ENCODE data around the gene PFN1. TPM values are rescaled to one million over a fixed set of nuclear protein-coding genes. Genes with fewer than 3 reads are reported as not detected.
A peak's percentile ranks its signal among the peaks of the same experiment; 100 is the strongest.

Gene PFN1
- total RNA-seq, 2 donors from 2014 or later = 806 to 1,230 TPM

DNA sequence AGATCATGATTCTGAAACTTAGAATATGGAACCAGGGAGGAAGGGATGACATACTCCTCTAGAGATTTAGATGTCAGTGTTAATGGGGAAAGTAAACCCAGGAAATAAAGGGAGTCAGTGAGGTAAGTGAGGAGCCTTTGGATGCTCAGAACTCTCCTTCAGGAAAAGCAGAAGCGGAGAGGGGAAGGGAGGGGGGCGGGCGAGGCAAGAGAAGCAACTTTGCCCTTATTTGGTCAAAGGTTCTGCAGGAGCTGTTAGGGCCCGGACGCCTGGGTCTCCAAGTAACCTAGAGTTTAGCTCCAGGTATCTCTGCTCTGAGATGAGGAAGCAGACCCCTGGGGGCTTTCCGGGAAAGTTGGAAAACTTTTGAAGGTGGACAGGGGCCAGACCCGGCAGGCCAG is 1.3 kb downstream of the PFN1 start:
- TF ChIP-seq, protein P1, sequence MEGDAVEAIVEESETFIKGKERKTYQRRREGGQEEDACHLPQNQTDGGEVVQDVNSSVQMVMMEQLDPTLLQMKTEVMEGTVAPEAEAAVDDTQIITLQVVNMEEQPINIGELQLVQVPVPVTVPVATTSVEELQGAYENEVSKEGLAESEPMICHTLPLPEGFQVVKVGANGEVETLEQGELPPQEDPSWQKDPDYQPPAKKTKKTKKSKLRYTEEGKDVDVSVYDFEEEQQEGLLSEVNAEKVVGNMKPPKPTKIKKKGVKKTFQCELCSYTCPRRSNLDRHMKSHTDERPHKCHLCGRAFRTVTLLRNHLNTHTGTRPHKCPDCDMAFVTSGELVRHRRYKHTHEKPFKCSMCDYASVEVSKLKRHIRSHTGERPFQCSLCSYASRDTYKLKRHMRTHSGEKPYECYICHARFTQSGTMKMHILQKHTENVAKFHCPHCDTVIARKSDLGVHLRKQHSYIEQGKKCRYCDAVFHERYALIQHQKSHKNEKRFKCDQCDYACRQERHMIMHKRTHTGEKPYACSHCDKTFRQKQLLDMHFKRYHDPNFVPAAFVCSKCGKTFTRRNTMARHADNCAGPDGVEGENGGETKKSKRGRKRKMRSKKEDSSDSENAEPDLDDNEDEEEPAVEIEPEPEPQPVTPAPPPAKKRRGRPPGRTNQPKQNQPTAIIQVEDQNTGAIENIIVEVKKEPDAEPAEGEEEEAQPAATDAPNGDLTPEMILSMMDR (IDR thresholded peaks at IDR 0.05) = no peak
- Histone ChIP-seq H3K9me3 (no peaks in the 10 kb centered on the region), H3K27me3 (replicated peaks; ENCODE audit: insufficient read depth) (no peaks in the 10 kb centered on the region), H3K27ac (peak overlapping the region; percentile 93 to 97), H3K36me3 (peaks cover 6% of the 10 kb centered on the region), H3K4me3 (peak overlapping the region; percentile 76), H3K4me1 (ENCODE audit: control insufficient read depth in 1 of 2, low read depth in 2 of 2) (peaks cover 22 to 59% of the 10 kb centered on the region in 2 donors)
- no peak for DNase-seq (ENCODE audit: low spot score)
- ATAC-seq (ENCODE audit: insufficient number of reproducible peaks, low FRiP score, low read depth) = no peak

- H3K4me1 ChIP-seq (ENCODE audit: control insufficient read depth in 1 of 2, low read depth in 2 of 2) = peaks cover 25 to 65% of the 10 kb centered on the region in 2 donors
- H3K27ac ChIP-seq = peak overlapping the region; percentile 93 to 97
- no peak for ATAC-seq (ENCODE audit: insufficient number of reproducible peaks, low FRiP score, low read depth)
- DNase-seq (ENCODE audit: low spot score) = no peak
- peaks cover 6% of the 10 kb centered on the region for H3K36me3 ChIP-seq
- H3K4me3 ChIP-seq = peak overlapping the region; percentile 76
- TF ChIP-seq, protein P1 (IDR thresholded peaks at IDR 0.05) = no peak
- H3K27me3 ChIP-seq (replicated peaks; ENCODE audit: insufficient read depth) = no peaks in the 10 kb centered on the region
- H3K9me3 ChIP-seq = no peaks in the 10 kb centered on the region
Observed at GRCh38 chr17:4946312-4946976, 1.9 kb downstream of the PFN1 start.

DNA sequence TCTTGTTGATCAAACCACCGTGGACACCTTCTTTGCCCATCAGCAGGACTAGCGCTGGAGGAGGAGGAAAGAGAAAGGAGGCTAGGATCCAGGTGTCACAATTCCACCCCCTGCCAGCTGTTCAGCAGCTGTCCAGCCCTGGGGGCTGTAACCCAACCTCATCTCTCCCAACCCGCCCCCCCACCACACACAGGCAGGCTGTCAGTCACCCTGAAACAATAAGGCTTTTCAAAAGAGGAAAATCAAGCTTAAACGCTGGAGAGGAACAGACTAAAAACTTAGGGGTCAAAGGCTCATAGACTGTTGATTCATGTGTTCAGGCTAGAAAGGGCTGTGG is 2.4 kb downstream of the PFN1 start:
- ATAC-seq (ENCODE audit: insufficient number of reproducible peaks, low FRiP score, low read depth) (no peak), DNase-seq (ENCODE audit: low spot score) (no peak)
- Histone ChIP-seq H3K4me3 (peak overlapping the region; percentile 76), H3K4me1 (ENCODE audit: control insufficient read depth in 1 of 2, low read depth in 2 of 2) (peaks cover 30 to 65% of the 10 kb centered on the region in 2 donors), H3K9me3 (no peaks in the 10 kb centered on the region), H3K36me3 (peaks cover 6% of the 10 kb centered on the region), H3K27ac (peak overlapping the region; percentile 93 to 97), H3K27me3 (replicated peaks; ENCODE audit: insufficient read depth) (no peaks in the 10 kb centered on the region)
- TF ChIP-seq, protein P1 (IDR thresholded peaks at IDR 0.05) = no peak

DNA sequence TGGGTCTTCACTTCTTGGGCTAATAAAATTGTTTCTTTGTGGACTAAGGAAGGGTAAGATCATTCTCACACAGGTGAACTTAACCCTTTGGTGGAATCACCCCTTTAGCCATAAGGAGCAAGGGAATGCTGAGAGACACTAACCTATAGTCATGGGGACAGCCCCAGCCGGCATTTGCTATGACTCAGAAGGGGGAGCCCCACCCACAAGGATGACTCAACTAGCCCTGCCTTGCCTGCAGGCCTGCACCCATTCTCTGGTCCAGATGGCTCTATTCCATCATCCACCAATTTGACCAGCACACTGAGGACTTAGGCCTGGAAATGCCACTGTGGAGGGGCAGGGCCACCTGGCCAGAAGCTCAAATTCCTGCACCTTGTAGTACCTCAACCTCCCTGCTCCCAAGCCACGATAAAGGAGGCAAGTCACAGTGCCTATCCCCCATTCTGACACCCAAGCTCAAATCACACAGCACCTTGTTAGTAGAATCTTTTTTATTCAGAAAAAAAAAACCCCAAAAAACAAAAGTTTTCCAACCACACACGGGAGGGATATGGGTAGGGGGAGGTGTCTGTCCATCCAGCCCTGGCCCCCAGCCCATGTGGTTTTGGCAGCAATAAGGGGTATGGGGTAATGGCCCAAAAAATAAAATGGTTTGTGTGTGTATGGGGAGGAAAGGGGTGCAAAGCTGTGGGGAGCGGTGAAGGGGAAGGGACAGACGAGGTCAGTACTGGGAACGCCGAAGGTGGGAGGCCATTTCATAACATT is 3.0 kb downstream of the PFN1 start:
- ATAC-seq (ENCODE audit: insufficient number of reproducible peaks, low FRiP score, low read depth) (peak; percentile 50), DNase-seq (ENCODE audit: low spot score) (no peak)
- peaks cover 6% of the 10 kb centered on the region for H3K36me3 ChIP-seq
- H3K4me3 ChIP-seq = peak overlapping the region; percentile 76
- TF ChIP-seq, protein P1 (IDR thresholded peaks at IDR 0.05) = no peak
- no peaks in the 10 kb centered on the region for H3K9me3 ChIP-seq
- peaks cover 30 to 62% of the 10 kb centered on the region in 2 donors for H3K4me1 ChIP-seq (ENCODE audit: control insufficient read depth in 1 of 2, low read depth in 2 of 2)
- peak overlapping the region; percentile 73 to 97 for H3K27ac ChIP-seq
- H3K27me3 ChIP-seq (replicated peaks; ENCODE audit: insufficient read depth) = no peaks in the 10 kb centered on the region

DNA sequence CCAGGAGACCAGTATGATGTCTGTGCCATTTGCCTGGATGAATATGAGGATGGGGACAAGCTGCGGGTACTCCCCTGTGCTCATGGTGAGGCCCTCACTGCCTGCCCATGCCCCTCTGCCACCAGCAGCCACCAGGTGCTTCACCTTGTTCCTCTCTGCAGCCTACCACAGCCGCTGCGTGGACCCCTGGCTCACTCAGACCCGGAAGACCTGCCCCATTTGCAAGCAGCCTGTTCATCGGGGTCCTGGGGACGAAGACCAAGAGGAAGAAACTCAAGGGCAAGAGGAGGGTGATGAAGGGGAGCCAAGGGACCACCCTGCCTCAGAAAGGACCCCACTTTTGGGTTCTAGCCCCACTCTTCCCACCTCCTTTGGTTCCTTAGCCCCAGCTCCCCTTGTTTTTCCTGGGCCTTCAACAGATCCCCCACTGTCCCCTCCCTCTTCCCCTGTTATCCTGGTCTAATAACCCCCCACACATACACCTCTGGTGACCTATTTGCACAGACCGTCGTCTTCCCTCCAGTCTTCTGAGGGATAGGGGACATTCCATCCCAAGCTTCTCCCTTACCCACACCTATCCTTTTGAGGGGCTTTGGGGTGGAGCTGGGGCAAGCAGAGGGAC is 3.7 kb downstream of the PFN1 start:
- ATAC-seq (ENCODE audit: insufficient number of reproducible peaks, low FRiP score, low read depth) (no peak), DNase-seq (ENCODE audit: low spot score) (no peak)
- TF ChIP-seq, protein P1 (IDR thresholded peaks at IDR 0.05) = no peak
- Histone ChIP-seq H3K9me3 (no peaks in the 10 kb centered on the region), H3K4me1 (ENCODE audit: control insufficient read depth in 1 of 2, low read depth in 2 of 2) (peaks cover 30 to 60% of the 10 kb centered on the region in 2 donors), H3K36me3 (peaks cover 6% of the 10 kb centered on the region), H3K4me3 (peak overlapping the region; percentile 76), H3K27ac (peak overlapping the region; percentile 73 to 97), H3K27me3 (replicated peaks; ENCODE audit: insufficient read depth) (no peaks in the 10 kb centered on the region)

All from thoracic aorta (tissue), 2 donors.